ENCODE measurements around the gene GPR158. TPM values are rescaled to one million over a fixed set of nuclear protein-coding genes. Genes with fewer than 3 reads are reported as not detected.

Gene GPR158
- total RNA-seq, 1 experiment from 2014 or later, result 2.9 TPM

GRCh38 chr10:25505466-25505865 is 330.7 kb downstream of the GPR158 start:
- intact Hi-C loops (cut with micrococcal nuclease), result no loop called here
- no peak overlapping the region for H2AFZ ChIP-seq (ENCODE audit: low read depth, low read length, poor library complexity, severe bottlenecking)
- no peaks in the 10 kb centered on the region for H3K9me3 ChIP-seq (ENCODE audit: control insufficient read depth in 1 of 2, insufficient read depth in 1 of 2, low read depth in 1 of 2, low read length in 2 of 2)
- no peaks in the 10 kb centered on the region for H3K79me2 ChIP-seq (ENCODE audit: insufficient read depth, low read length)
- ChIA-PET RAD21 (ENCODE audit: low non-redundant PET in 1 of 2, low total read pairs in 2 of 2, uncharacterized antibody in 2 of 2, unreplicated experiment in 2 of 2) (no interaction called here), POLR2A (no interaction called here), CTCF (no interaction called here)
- no peak for TF ChIP-seq EGR1 (IDR thresholded peaks at IDR 0.05; ENCODE audit: low read depth)
- no peak for TF ChIP-seq TCF7L2 (IDR thresholded peaks at IDR 0.05; ENCODE audit: borderline replicate concordance, extremely low read depth, insufficient read depth, insufficient read length)
- TF ChIP-seq REST (IDR thresholded peaks at IDR 0.05; ENCODE audit: low read depth), result no peak
- H3K27ac ChIP-seq (ENCODE audit: low read depth, low read length), result no peak overlapping the region
- no peak overlapping the region for H3K9ac ChIP-seq (ENCODE audit: low read length)
- H3K4me1 ChIP-seq (ENCODE audit: control insufficient read depth in 1 of 2, insufficient read depth in 2 of 2, low read length in 2 of 2), result no peaks in the 10 kb centered on the region
- H3K4me2 ChIP-seq (ENCODE audit: low read length), result no peak overlapping the region
- BruUV-seq (replicated peaks), result no TSS peak
- no peaks in the 10 kb centered on the region for H3K9me2 ChIP-seq (ENCODE audit: insufficient read depth)
- DNase-seq (ENCODE audit: low read depth, low spot score), result no peak
- H3K27me3 ChIP-seq (ENCODE audit: insufficient read depth, low read length), result no peaks in the 10 kb centered on the region
- ATAC-seq, result no peak
- H3K4me3 ChIP-seq (replicated peaks in 1 of 2; ENCODE audit: low read depth in 1 of 2, low read length in 2 of 2), result no peak overlapping the region
- H4K20me1 ChIP-seq (ENCODE audit: insufficient read depth), result no peaks in the 10 kb centered on the region
- H3K36me3 ChIP-seq (ENCODE audit: control insufficient read depth in 1 of 2, insufficient read depth in 2 of 2, low read length in 2 of 2), result no peaks in the 10 kb centered on the region

DNA sequence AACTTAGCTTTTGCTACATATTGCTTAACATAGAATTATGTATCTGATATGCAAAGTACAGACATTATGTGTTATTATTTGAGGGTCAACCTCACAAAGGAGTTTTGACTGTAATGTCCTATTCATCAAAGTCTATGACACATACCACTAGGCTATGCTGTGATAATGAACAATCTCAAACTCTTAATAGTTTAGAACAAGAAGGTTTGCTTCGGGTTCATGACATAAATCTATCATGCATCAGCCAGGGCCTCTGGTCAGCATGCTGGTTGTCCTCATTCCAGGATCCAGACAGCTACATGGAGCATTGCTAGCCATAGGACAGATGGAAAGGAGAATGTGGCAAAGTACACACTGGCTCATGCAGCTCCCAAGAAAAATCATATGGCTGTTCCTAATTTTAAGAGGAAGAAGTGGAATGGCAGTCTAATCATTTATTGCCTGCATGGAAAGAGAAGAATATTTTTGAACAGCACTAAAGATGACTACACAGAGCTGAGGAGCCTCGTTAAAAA is 332.1 kb downstream of the GPR158 start:
- H2AFZ ChIP-seq (ENCODE audit: low read depth, low read length, poor library complexity, severe bottlenecking), result no peak overlapping the region
- no peak overlapping the region for H3K4me3 ChIP-seq (replicated peaks in 1 of 2; ENCODE audit: low read depth in 1 of 2, low read length in 2 of 2)
- H3K4me2 ChIP-seq (ENCODE audit: low read length), result no peak overlapping the region
- no peak overlapping the region for H3K9ac ChIP-seq (ENCODE audit: low read length)
- no peaks in the 10 kb centered on the region for H3K79me2 ChIP-seq (ENCODE audit: insufficient read depth, low read length)
- no peaks in the 10 kb centered on the region for H3K27me3 ChIP-seq (ENCODE audit: insufficient read depth, low read length)
- H4K20me1 ChIP-seq (ENCODE audit: insufficient read depth), result no peaks in the 10 kb centered on the region
- no peaks in the 10 kb centered on the region for H3K9me2 ChIP-seq (ENCODE audit: insufficient read depth)
- ChIA-PET CTCF (no interaction called here), POLR2A (no interaction called here), RAD21 (ENCODE audit: low non-redundant PET in 1 of 2, low total read pairs in 2 of 2, uncharacterized antibody in 2 of 2, unreplicated experiment in 2 of 2) (no interaction called here)
- TF ChIP-seq ZFX (IDR thresholded peaks at IDR 0.05) (no peak), EZH2phosphoT487 (IDR thresholded peaks at IDR 0.05; ENCODE audit: borderline replicate concordance) (no peak), JUND (IDR thresholded peaks at IDR 0.05) (no peak), SIN3A (IDR thresholded peaks at IDR 0.05; ENCODE audit: low read depth) (no peak), SP1 (IDR thresholded peaks at IDR 0.05; ENCODE audit: low read depth) (no peak), CBX3 (IDR thresholded peaks at IDR 0.05; ENCODE audit: low read depth) (no peak), CEBPB (IDR thresholded peaks at IDR 0.05; ENCODE audit: low read depth) (no peak), SRF (IDR thresholded peaks at IDR 0.05; ENCODE audit: low read depth) (no peak), MAX (IDR thresholded peaks at IDR 0.05) (no peak)
- TF ChIP-seq, protein P1, sequence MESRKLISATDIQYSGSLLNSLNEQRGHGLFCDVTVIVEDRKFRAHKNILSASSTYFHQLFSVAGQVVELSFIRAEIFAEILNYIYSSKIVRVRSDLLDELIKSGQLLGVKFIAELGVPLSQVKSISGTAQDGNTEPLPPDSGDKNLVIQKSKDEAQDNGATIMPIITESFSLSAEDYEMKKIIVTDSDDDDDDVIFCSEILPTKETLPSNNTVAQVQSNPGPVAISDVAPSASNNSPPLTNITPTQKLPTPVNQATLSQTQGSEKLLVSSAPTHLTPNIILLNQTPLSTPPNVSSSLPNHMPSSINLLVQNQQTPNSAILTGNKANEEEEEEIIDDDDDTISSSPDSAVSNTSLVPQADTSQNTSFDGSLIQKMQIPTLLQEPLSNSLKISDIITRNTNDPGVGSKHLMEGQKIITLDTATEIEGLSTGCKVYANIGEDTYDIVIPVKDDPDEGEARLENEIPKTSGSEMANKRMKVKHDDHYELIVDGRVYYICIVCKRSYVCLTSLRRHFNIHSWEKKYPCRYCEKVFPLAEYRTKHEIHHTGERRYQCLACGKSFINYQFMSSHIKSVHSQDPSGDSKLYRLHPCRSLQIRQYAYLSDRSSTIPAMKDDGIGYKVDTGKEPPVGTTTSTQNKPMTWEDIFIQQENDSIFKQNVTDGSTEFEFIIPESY (IDR thresholded peaks at IDR 0.05; ENCODE audit: extremely low read depth, insufficient replicate concordance, low read length), result no peak
- BruUV-seq (replicated peaks), result no TSS peak
- intact Hi-C loops (cut with micrococcal nuclease), result no loop called here
- ATAC-seq (no peak), DNase-seq (ENCODE audit: low read depth, low spot score) (no peak)
- H3K36me3 ChIP-seq (ENCODE audit: control insufficient read depth in 1 of 2, insufficient read depth in 2 of 2, low read length in 2 of 2), result no peaks in the 10 kb centered on the region
- no peaks in the 10 kb centered on the region for H3K4me1 ChIP-seq (ENCODE audit: control insufficient read depth in 1 of 2, insufficient read depth in 2 of 2, low read length in 2 of 2)
- H3K27ac ChIP-seq (ENCODE audit: low read depth, low read length), result no peak overlapping the region
- no peaks in the 10 kb centered on the region for H3K9me3 ChIP-seq (ENCODE audit: control insufficient read depth in 1 of 2, insufficient read depth in 1 of 2, low read depth in 1 of 2, low read length in 2 of 2)
